Measurements from ENCODE around the gene UHRF2.

The UHRF2 gene

GRCh38 chr9:6428940-6429889 is 16.2 kb downstream of the UHRF2 start:
- no peak overlapping the region for H3K4me3 ChIP-seq (replicated peaks; ENCODE audit: low read depth, low read length)
- no peak for TF ChIP-seq CTCF (IDR thresholded peaks at IDR 0.05; ENCODE audit: low read length, missing control alignments)
- no peak for DNase-seq (ENCODE audit: low read depth)

GRCh38 chr9:6431038-6431437 is 18.0 kb downstream of the UHRF2 start:
- DNase-seq (ENCODE audit: low read depth): no peak
- H3K4me3 ChIP-seq (replicated peaks; ENCODE audit: low read depth, low read length): no peak overlapping the region
- no peak for TF ChIP-seq CTCF (IDR thresholded peaks at IDR 0.05; ENCODE audit: low read length, missing control alignments)

GRCh38 chr9:6433410-6433809 is 20.4 kb downstream of the UHRF2 start:
- no peak overlapping the region for H3K4me3 ChIP-seq (replicated peaks; ENCODE audit: low read depth, low read length)
- TF ChIP-seq CTCF (IDR thresholded peaks at IDR 0.05; ENCODE audit: low read length, missing control alignments): no peak
- peak; percentile 66 for DNase-seq (ENCODE audit: low read depth)

GRCh38 chr9:6439051-6439703 is 26.2 kb downstream of the UHRF2 start:
- no peak for DNase-seq (ENCODE audit: low read depth)
- no peak overlapping the region for H3K4me3 ChIP-seq (replicated peaks; ENCODE audit: low read depth, low read length)
- TF ChIP-seq CTCF (IDR thresholded peaks at IDR 0.05; ENCODE audit: low read length, missing control alignments): no peak

GRCh38 chr9:6440405-6440804 is 27.4 kb downstream of the UHRF2 start:
- TF ChIP-seq CTCF (IDR thresholded peaks at IDR 0.05; ENCODE audit: low read length, missing control alignments): no peak
- no peak overlapping the region for H3K4me3 ChIP-seq (replicated peaks; ENCODE audit: low read depth, low read length)
- DNase-seq (ENCODE audit: low read depth): no peak

GRCh38 chr9:6441269-6441668 is 28.3 kb downstream of the UHRF2 start:
- TF ChIP-seq CTCF (IDR thresholded peaks at IDR 0.05; ENCODE audit: low read length, missing control alignments): no peak
- DNase-seq (ENCODE audit: low read depth): peak; percentile 35
- no peak overlapping the region for H3K4me3 ChIP-seq (replicated peaks; ENCODE audit: low read depth, low read length)

All from fibroblast of pulmonary artery (primary cell).